Smooth muscle cell (in vitro differentiated cells): ENCODE measurements around the gene GPR89B. TPM values are rescaled to one million over a fixed set of nuclear protein-coding genes. Genes with fewer than 3 reads are reported as not detected.
"Not testable (repeated sequence)": the region's sequence is repeated elsewhere in the genome, so short reads cannot be mapped to it uniquely, and the experiment has no call there.

ENCODE experiments used
- DNase-seq: peaks from one replicate; lab custom pipeline; 2025; ENCODE audit not compliant: unreplicated experiment; lab: John Stamatoyannopoulos, UW
- H2AFZ ChIP-seq: fragments of 200-600 bp; sonication (generic); 2 replicates; pipeline ENCODE4 v1.6.0; 2016; ENCODE audit warnings: antibody characterized with exemption, low read depth, mild to moderate bottlenecking
- H3F3A ChIP-seq: fragments of 200-600 bp; sonication (generic); 2 replicates; pipeline ENCODE4 v1.6.0; 2017; ENCODE audit warnings: antibody characterized with exemption, low read depth
- H3K27ac ChIP-seq: fragments of 200-600 bp; sonication (generic); 2 replicates; pipeline ENCODE4 v1.5.1; 2016; ENCODE audit warnings: low read depth, mild to moderate bottlenecking
- H3K27me3 ChIP-seq: fragments of 200-600 bp; sonication (generic); 2 replicates; pipeline ENCODE4 v1.6.1; 2016; ENCODE audit warnings: low read depth, mild to moderate bottlenecking
- H3K36me3 ChIP-seq: fragments of 200-600 bp; sonication (generic); 2 replicates; pipeline ENCODE4 v1.5.1; 2016; ENCODE audit warnings: low read depth
- H3K4me1 ChIP-seq: fragments of 200-600 bp; sonication (generic); 2 replicates; pipeline ENCODE4 v1.5.1; 2016; ENCODE audit warnings: low read depth
- H3K4me2 ChIP-seq: fragments of 200-600 bp; sonication (generic); 2 replicates; pipeline ENCODE4 v1.6.0; 2016; ENCODE audit warnings: mild to moderate bottlenecking
- H3K4me3 ChIP-seq: fragments of 200-600 bp; sonication (generic); 2 replicates; pipeline ENCODE4 v1.5.1; 2016; ENCODE audit warnings: mild to moderate bottlenecking
- H3K79me2 ChIP-seq: fragments of 200-600 bp; sonication (generic); 2 replicates; pipeline ENCODE4 v1.6.0; 2016; ENCODE audit warnings: low read depth, mild to moderate bottlenecking
- H3K9ac ChIP-seq: fragments of 200-600 bp; sonication (generic); 2 replicates; pipeline ENCODE4 v1.6.0; 2016; ENCODE audit warnings: low read depth
- H3K9me3 ChIP-seq: fragments of 200-600 bp; sonication (generic); replicated peaks from 2 replicates; pipeline ENCODE4 v1.5.1; 2016; ENCODE audit warnings: low read depth
- H4K20me1 ChIP-seq: fragments of 200-600 bp; sonication (generic); 2 replicates; pipeline ENCODE4 v1.6.0; 2016; ENCODE audit warnings: low read depth
- CTCF ChIP-seq: fragments of 200-600 bp; sonication (generic); IDR thresholded peaks from 2 replicates; pipeline ENCODE4 v1.5.1; 2017; ENCODE audit warnings: borderline replicate concordance, mild to moderate bottlenecking, antibody characterized with exemption; ENCODE audit not compliant: insufficient read depth, poor library complexity, severe bottlenecking
- WGBS: methylation state at CpG from one replicate; pipeline ENCODE4 v1.1.7; 2016; ENCODE audit warnings: low lambda C conversion rate; 5-methylcytosine and 5-hydroxymethylcytosine counted together
- polyA plus RNA-seq: library from polyadenylated mRNA; unstranded; fragments of >200 nt; fragmentation: Nextera tagmentation; extraction: Ambion mirVana; gene quantifications from 2 replicates; pipeline ENCODE4 v1.2.1, GENCODE V29; 2016
- total RNA-seq: library from RNA; depleted of rRNA; stranded (reverse); fragments of >200 nt; gene quantifications from 2 replicates; pipeline ENCODE4 v1.2.3, GENCODE V29; 2014

GPR89B gene
- total and polyA plus RNA-seq, 2 experiments from 2014 or later, result 15.6 to 28.6 TPM

- no peaks in the 10 kb centered on the region for H3K36me3 ChIP-seq
- no peak overlapping the region for H3K4me3 ChIP-seq
- no peaks in the 10 kb centered on the region for H3K9me3 ChIP-seq
- H3K4me1 ChIP-seq, result peaks cover 5% of the 10 kb centered on the region
- H3K27me3 ChIP-seq, result peaks cover 34% of the 10 kb centered on the region
- no peak overlapping the region for H3K9ac ChIP-seq
- DNase-seq, result no peak
- WGBS, result 84% methylated on average over 1 of the region's 1 CpG
- no peak overlapping the region for H3K4me2 ChIP-seq
- H3F3A ChIP-seq, result no peaks in the 10 kb centered on the region
- no peak overlapping the region for H3K27ac ChIP-seq
- H4K20me1 ChIP-seq, result no peaks in the 10 kb centered on the region
- no peaks in the 10 kb centered on the region for H3K79me2 ChIP-seq
- TF ChIP-seq CTCF, result no peak
- H2AFZ ChIP-seq, result no peak overlapping the region
These were observed 82.3 kb downstream of the GPR89B start for GRCh38 chr1:148010527-148010926.

- H3F3A ChIP-seq, H3K9ac ChIP-seq, DNase-seq, H3K79me2 ChIP-seq, H3K9me3 ChIP-seq, H2AFZ ChIP-seq, H4K20me1 ChIP-seq, H3K36me3 ChIP-seq, H3K4me3 ChIP-seq, H3K27ac ChIP-seq, H3K4me1 ChIP-seq: not testable (repeated sequence)
- H3K27me3 ChIP-seq, result peaks cover 34% of the 10 kb centered on the region
- H3K4me2 ChIP-seq, result peak overlapping the region; percentile 78
- WGBS, result 44% methylated on average over 39 of the region's 48 CpGs
These were observed 85.2 kb downstream of the GPR89B start for GRCh38 chr1:148013177-148014144.

GRCh38 chr1:148014289-148015200 is 86.3 kb downstream of the GPR89B start:
- not testable (repeated sequence) for H3K9ac ChIP-seq
- peak overlapping the region; percentile 78 for H3K4me2 ChIP-seq

GRCh38 chr1:148024918-148025317 is 96.7 kb downstream of the GPR89B start:
- 93% methylated on average over 5 of the region's 5 CpGs for WGBS
- H3K4me1 ChIP-seq, H4K20me1 ChIP-seq, DNase-seq, H3F3A ChIP-seq, H3K4me2 ChIP-seq, H3K4me3 ChIP-seq, H3K36me3 ChIP-seq, H3K9ac ChIP-seq, H3K9me3 ChIP-seq, H3K79me2 ChIP-seq, H3K27ac ChIP-seq, H2AFZ ChIP-seq, H3K27me3 ChIP-seq: not testable (repeated sequence)

More at GRCh38 chr1:148014289-148015200, 86.3 kb downstream of the GPR89B start:
- H3K36me3 ChIP-seq, H4K20me1 ChIP-seq, DNase-seq, H2AFZ ChIP-seq, H3K9me3 ChIP-seq, H3K79me2 ChIP-seq, H3F3A ChIP-seq, H3K4me1 ChIP-seq, H3K27ac ChIP-seq: not testable (repeated sequence)
- WGBS, result 3% methylated on average over 25 of the region's 58 CpGs
- H3K27me3 ChIP-seq, result peaks cover 34% of the 10 kb centered on the region
- H3K4me3 ChIP-seq, result peak overlapping the region; percentile 28

- not testable (repeated sequence) for H3K4me1 ChIP-seq, H4K20me1 ChIP-seq, DNase-seq, H2AFZ ChIP-seq, H3K4me3 ChIP-seq, H3K9ac ChIP-seq, H3K27me3 ChIP-seq, H3K4me2 ChIP-seq, H3F3A ChIP-seq, H3K27ac ChIP-seq, H3K9me3 ChIP-seq, H3K79me2 ChIP-seq, H3K36me3 ChIP-seq
- WGBS, result 80% methylated on average over 2 of the region's 4 CpGs
These were observed 98.8 kb downstream of the GPR89B start for GRCh38 chr1:148027004-148027403.

GRCh38 chr1:148032247-148032646 is 104.0 kb downstream of the GPR89B start:
- H3K9me3 ChIP-seq, H3K27me3 ChIP-seq, DNase-seq, H3F3A ChIP-seq, H2AFZ ChIP-seq, H4K20me1 ChIP-seq, H3K4me3 ChIP-seq, H3K27ac ChIP-seq, H3K36me3 ChIP-seq, H3K9ac ChIP-seq, H3K79me2 ChIP-seq, H3K4me1 ChIP-seq, H3K4me2 ChIP-seq: not testable (repeated sequence)
- WGBS, result 56% methylated on average over 3 of the region's 3 CpGs

- not testable (repeated sequence) for DNase-seq, H3K27me3 ChIP-seq
- WGBS, result no CpG with 5 or more reads among the region's 25 CpGs
These were observed 104.5 kb downstream of the GPR89B start for GRCh38 chr1:148032690-148033089.

More at GRCh38 chr1:148032690-148033089, 104.5 kb downstream of the GPR89B start:
- H3K4me1 ChIP-seq, H3K9ac ChIP-seq, H3K36me3 ChIP-seq, H3K79me2 ChIP-seq, H3K4me2 ChIP-seq, H2AFZ ChIP-seq, H3K4me3 ChIP-seq, H4K20me1 ChIP-seq, H3K9me3 ChIP-seq, H3K27ac ChIP-seq, H3F3A ChIP-seq: not testable (repeated sequence)
